Measurements from ENCODE around the gene SLC16A11. TPM values are rescaled to one million over a fixed set of nuclear protein-coding genes. Genes with fewer than 3 reads are reported as not detected.
"Not testable (repeated sequence)": the region's sequence is repeated elsewhere in the genome, so short reads cannot be mapped to it uniquely, and the experiment has no call there.

The SLC16A11 gene, protein sequence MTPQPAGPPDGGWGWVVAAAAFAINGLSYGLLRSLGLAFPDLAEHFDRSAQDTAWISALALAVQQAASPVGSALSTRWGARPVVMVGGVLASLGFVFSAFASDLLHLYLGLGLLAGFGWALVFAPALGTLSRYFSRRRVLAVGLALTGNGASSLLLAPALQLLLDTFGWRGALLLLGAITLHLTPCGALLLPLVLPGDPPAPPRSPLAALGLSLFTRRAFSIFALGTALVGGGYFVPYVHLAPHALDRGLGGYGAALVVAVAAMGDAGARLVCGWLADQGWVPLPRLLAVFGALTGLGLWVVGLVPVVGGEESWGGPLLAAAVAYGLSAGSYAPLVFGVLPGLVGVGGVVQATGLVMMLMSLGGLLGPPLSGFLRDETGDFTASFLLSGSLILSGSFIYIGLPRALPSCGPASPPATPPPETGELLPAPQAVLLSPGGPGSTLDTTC
- 10 to 100 TPM in 1 of 6 experiments, 1 to 10 TPM in 4, under 1 TPM in 1; 0.84 to 10.2 (median 2.4) TPM for total RNA-seq
- long read RNA-seq: 0 reads

DNA sequence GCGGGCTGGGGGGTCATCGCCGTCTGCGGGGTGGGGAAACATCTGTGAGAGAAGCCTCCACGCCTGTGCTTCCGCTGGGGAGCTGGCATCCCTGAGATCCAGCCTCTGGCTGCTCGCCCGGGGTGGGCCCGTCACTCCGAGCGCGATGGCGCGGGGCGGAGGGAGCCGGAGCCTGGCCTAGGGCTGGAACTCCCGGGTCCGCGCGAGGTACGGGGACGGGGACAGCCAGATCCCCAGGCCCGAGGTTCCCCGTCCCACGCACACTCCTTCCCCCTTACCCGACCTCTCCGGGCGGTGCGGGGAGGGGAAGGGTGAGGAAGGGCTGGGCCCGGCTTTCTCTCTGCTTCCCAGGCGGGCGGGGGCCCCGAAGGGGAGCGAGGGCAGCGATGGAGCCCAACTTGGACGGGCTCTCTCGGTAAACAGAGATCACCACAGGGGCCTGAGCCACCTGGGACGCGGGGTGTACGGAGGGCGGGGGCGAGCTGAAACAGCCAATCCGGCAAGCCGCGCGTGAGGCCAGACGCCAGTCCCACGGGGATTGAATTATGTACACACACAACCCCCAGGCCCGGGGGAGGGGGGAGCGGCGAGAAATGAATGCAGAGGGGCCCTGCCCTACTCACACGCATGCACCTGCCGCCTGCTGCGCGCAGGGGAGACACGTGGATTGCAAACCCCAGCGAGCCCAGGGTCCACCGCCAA, at the start of gene SLC16A11:
SLC16A11 (minus strand) TSS at position 596 of the 702 bp plus-strand sequence; CDS start at position 17, 579 bp downstream.
- intact Hi-C loops (cut with DNase I): no loop called here
- H3K36me3 ChIP-seq: no peaks in the 10 kb centered on the region
- H3K9me3 ChIP-seq: no peaks in the 10 kb centered on the region
- peak; percentile 42 for TF ChIP-seq POLR2A (IDR thresholded peaks at IDR 0.05)
- TF ChIP-seq, protein P1, sequence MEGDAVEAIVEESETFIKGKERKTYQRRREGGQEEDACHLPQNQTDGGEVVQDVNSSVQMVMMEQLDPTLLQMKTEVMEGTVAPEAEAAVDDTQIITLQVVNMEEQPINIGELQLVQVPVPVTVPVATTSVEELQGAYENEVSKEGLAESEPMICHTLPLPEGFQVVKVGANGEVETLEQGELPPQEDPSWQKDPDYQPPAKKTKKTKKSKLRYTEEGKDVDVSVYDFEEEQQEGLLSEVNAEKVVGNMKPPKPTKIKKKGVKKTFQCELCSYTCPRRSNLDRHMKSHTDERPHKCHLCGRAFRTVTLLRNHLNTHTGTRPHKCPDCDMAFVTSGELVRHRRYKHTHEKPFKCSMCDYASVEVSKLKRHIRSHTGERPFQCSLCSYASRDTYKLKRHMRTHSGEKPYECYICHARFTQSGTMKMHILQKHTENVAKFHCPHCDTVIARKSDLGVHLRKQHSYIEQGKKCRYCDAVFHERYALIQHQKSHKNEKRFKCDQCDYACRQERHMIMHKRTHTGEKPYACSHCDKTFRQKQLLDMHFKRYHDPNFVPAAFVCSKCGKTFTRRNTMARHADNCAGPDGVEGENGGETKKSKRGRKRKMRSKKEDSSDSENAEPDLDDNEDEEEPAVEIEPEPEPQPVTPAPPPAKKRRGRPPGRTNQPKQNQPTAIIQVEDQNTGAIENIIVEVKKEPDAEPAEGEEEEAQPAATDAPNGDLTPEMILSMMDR (IDR thresholded peaks at IDR 0.05): no peak
- ATAC-seq (peak; percentile 8 to 32 (median 22)), DNase-seq (peak; percentile 58 to 71 (median 69))
- peak within 1 kb of the TSS in 2 of 3 donors; percentile 50 to 62 for H3K27ac ChIP-seq
- whole genome bisulfite sequencing (ENCODE audit: insufficient coverage, low coverage, low lambda C conversion rate, missing lambda C conversion rate): 3% methylated on average over 11 of the region's 58 CpGs
- H3K4me1 ChIP-seq: peaks cover 0 to 70% (median 32%) of the 10 kb centered on the region in 4 donors
- peak within 1 kb of the TSS; percentile 41 to 57 (median 53) for H3K4me3 ChIP-seq
- H3K27me3 ChIP-seq: no peaks in the 10 kb centered on the region

DNA sequence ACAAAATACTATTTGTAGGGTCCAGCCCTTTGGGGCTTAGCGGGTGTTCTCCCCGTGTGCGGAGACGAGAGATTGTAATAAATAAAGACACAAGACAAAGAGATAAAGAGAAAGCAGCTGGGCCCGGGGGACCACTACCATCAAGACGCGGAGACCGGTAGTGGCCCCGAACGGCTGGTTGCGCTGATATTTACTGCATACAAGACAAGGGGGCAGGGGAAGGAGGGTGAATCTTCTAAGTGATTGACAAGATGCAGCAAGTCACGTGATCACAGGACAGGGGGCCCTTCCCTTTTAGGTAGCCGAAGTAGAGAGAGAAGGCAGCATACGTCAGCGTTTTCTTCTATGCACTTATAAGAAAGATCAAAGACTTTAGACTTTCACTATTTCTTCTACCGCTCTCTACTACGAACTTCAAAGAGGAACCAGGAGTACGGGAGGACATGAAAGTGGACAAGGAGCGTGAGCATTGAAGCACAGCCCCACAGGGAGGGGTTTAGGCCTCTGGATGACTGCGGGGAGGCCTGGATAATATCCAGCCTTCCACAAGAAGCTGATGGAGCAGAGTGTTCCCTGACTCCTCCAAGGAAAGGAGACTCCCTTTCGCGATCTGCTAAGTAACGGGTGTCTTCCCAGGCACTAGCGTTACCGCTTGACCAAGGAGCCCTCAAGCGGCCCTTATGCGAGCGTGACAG, 47.6 kb upstream of the SLC16A11 start:
- H3K27me3 ChIP-seq; H3K4me1 ChIP-seq; H3K9me3 ChIP-seq; H3K4me3 ChIP-seq; ATAC-seq; H3K27ac ChIP-seq; H3K36me3 ChIP-seq; intact Hi-C loops (cut with DNase I): not testable (repeated sequence)
- 85% methylated on average over 15 of the region's 28 CpGs for WGBS (ENCODE audit: insufficient coverage, low coverage, low lambda C conversion rate, missing lambda C conversion rate)
- DNase-seq: peak in 1 of 3 donors; percentile 45

DNA sequence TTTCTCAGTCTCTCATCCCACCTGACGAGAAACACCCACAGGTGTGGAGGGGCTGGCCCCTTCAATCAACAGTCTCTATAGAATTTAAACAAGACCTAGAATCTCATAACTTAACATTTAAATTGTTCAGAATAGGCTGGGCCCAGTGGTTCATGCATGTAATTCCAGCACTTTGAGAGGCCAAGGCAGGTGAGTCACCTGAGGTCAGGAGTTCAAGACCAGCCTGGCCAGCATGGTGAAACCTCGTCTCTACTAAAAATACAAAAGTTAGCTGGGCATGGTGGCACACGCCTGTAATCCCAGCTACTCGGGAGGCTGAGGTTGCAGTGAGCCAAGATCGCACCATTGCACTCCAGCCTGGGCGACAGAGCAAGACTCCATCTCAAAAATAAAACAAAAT, 45.7 kb upstream of the SLC16A11 start:
- intact Hi-C loops (cut with DNase I); DNase-seq; H3K36me3 ChIP-seq: not testable (repeated sequence)

DNA sequence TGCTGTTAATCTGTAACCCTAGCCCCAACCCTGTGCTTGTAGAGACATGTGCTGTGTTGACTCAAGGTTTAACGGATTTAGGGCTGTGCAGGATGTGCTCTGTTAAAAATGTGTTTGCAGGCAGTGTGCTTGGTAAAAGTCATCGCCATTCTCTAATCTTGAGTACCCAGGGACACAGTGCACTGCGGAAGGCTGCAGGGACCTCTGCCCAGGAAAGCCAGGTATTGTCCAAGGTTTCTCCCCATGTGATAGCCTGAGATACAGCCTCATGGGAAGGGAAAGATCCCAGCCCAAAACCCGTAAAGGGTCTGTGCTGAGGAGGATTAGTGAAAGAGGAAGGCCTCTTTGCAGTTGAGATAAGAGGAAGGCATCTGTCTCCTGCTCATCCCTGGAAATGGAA, 44.5 kb upstream of the SLC16A11 start:
- intact Hi-C loops (cut with DNase I); H3K4me1 ChIP-seq; H3K36me3 ChIP-seq; H3K9me3 ChIP-seq; H3K27me3 ChIP-seq; DNase-seq; H3K27ac ChIP-seq; ATAC-seq; H3K4me3 ChIP-seq: not testable (repeated sequence)
- WGBS (ENCODE audit: insufficient coverage, low coverage, low lambda C conversion rate, missing lambda C conversion rate): 58% methylated on average over 4 of the region's 4 CpGs

More for the DNA sequence above, 45.7 kb upstream of the SLC16A11 start:
- not testable (repeated sequence) for H3K4me3 ChIP-seq, H3K27me3 ChIP-seq, H3K27ac ChIP-seq, H3K9me3 ChIP-seq, H3K4me1 ChIP-seq, ATAC-seq
- WGBS (ENCODE audit: insufficient coverage, low coverage, low lambda C conversion rate, missing lambda C conversion rate): 95% methylated on average over 2 of the region's 6 CpGs

GRCh38 chr17:7084088-7084487, 40.2 kb upstream of the SLC16A11 start:
- no peak overlapping the region for H3K27ac ChIP-seq
- DNase-seq (peak in 1 of 3 donors; percentile 21), ATAC-seq (peak; percentile 51 to 65 (median 60))
- peaks cover 0 to 2% (median 0%) of the 10 kb centered on the region in 4 donors for H3K4me1 ChIP-seq
- H3K36me3 ChIP-seq: no peaks in the 10 kb centered on the region
- intact Hi-C loops (cut with DNase I): no loop called here
- H3K9me3 ChIP-seq: no peaks in the 10 kb centered on the region
- no peaks in the 10 kb centered on the region for H3K27me3 ChIP-seq
- TF ChIP-seq, protein P1 (IDR thresholded peaks at IDR 0.05): no peak
- TF ChIP-seq POLR2A (IDR thresholded peaks at IDR 0.05): no peak
- H3K4me3 ChIP-seq: no peak overlapping the region
- 14% methylated on average over 7 of the region's 7 CpGs for WGBS (ENCODE audit: insufficient coverage, low coverage, low lambda C conversion rate, missing lambda C conversion rate)

Measured in right lobe of liver (tissue), 6 donors.